ENCODE measurements around the gene MAML3.

- TF ChIP-seq CTCF (conservative IDR thresholded peaks at IDR 0.05; ENCODE audit: low read depth in 2 of 2) (no peak), POLR2AphosphoS5 (IDR thresholded peaks at IDR 0.05; ENCODE audit: low read depth) (no peak), EZH2 (IDR thresholded peaks at IDR 0.05; ENCODE audit: low read depth, unreplicated experiment) (no peak)
- TF ChIP-seq, protein P1, sequence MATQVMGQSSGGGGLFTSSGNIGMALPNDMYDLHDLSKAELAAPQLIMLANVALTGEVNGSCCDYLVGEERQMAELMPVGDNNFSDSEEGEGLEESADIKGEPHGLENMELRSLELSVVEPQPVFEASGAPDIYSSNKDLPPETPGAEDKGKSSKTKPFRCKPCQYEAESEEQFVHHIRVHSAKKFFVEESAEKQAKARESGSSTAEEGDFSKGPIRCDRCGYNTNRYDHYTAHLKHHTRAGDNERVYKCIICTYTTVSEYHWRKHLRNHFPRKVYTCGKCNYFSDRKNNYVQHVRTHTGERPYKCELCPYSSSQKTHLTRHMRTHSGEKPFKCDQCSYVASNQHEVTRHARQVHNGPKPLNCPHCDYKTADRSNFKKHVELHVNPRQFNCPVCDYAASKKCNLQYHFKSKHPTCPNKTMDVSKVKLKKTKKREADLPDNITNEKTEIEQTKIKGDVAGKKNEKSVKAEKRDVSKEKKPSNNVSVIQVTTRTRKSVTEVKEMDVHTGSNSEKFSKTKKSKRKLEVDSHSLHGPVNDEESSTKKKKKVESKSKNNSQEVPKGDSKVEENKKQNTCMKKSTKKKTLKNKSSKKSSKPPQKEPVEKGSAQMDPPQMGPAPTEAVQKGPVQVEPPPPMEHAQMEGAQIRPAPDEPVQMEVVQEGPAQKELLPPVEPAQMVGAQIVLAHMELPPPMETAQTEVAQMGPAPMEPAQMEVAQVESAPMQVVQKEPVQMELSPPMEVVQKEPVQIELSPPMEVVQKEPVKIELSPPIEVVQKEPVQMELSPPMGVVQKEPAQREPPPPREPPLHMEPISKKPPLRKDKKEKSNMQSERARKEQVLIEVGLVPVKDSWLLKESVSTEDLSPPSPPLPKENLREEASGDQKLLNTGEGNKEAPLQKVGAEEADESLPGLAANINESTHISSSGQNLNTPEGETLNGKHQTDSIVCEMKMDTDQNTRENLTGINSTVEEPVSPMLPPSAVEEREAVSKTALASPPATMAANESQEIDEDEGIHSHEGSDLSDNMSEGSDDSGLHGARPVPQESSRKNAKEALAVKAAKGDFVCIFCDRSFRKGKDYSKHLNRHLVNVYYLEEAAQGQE (IDR thresholded peaks at IDR 0.05; ENCODE audit: unreplicated experiment): no peak
Observed at GRCh38 chr4:140070366-140070765, 83.6 kb downstream of the MAML3 start.
